CD14-positive monocyte (primary cell): ENCODE data around the gene PPP3CA. TPM values are rescaled to one million over a fixed set of nuclear protein-coding genes. Genes with fewer than 3 reads are reported as not detected.

Source experiments
- DNase-seq, 3 donors: peaks; one replicate each; pipeline ENCODE4 v3.0.0-alpha.2; 2011 to 2022
- H2AFZ ChIP-seq: 2 replicates; pipeline ENCODE4 v1.6.0; 2012; ENCODE audit warnings: mild to moderate bottlenecking, low read depth, low read length, inconsistent platforms; ENCODE audit not compliant: insufficient read depth, poor library complexity, severe bottlenecking
- H3K27ac ChIP-seq, 2 donors: 1 replicate in 1 of 2; 2 replicates in 1 of 2; pipeline ENCODE4 v1.5.1; 2012 to 2013; ENCODE audit warnings: low read length in 2 of 2, control low read depth in 1 of 2, inconsistent platforms in 1 of 2, low read depth in 1 of 2, mild to moderate bottlenecking in 1 of 2
- H3K27me3 ChIP-seq, 2 donors: one replicate each; pipeline versions ENCODE4 v1.6.0 to v1.6.1; 2011 to 2013; ENCODE audit warnings: low read length in 2 of 2; ENCODE audit not compliant: control insufficient read depth in 2 of 2, insufficient read depth in 2 of 2
- H3K36me3 ChIP-seq, 2 donors: replicated peaks in 1 of 2; 1 replicate in 1 of 2; 2 replicates in 1 of 2; pipeline versions ENCODE4 v1.5.1 to v1.6.1; 2012 to 2013; ENCODE audit warnings: low read length in 2 of 2, control low read depth in 1 of 2, inconsistent platforms in 1 of 2, mild to moderate bottlenecking in 1 of 2; ENCODE audit not compliant: insufficient read depth in 2 of 2, control insufficient read depth in 1 of 2
- H3K4me1 ChIP-seq, 2 donors: 1 replicate in 1 of 2; 2 replicates in 1 of 2; pipeline versions ENCODE4 v1.5.1 to v1.6.1; 2012 to 2013; ENCODE audit warnings: low read length in 2 of 2, control low read depth in 1 of 2, inconsistent platforms in 1 of 2, mild to moderate bottlenecking in 1 of 2, moderate library complexity in 1 of 2; ENCODE audit not compliant: insufficient read depth in 2 of 2, control insufficient read depth in 1 of 2
- H3K4me2 ChIP-seq: replicated peaks from 2 replicates; pipeline ENCODE3; 2012; ENCODE audit warnings: low read length, moderate library complexity, mild to moderate bottlenecking; ENCODE audit not compliant: poor library complexity, severe bottlenecking; ENCODE audit errors: extremely low read depth
- H3K4me3 ChIP-seq, 3 experiments: fragments of 200-600 bp in 1 of 3; sonication (generic) in 1 of 3; replicated peaks in 1 of 3; 1 replicate in 2 of 3; 2 replicates in 1 of 3; pipeline ENCODE4 v1.5.1; 2011 to 2013; ENCODE audit warnings: low read length in 3 of 3, mild to moderate bottlenecking in 3 of 3, control low read depth in 2 of 3, low read depth in 2 of 3, inconsistent platforms in 1 of 3, moderate library complexity in 1 of 3
- H3K79me2 ChIP-seq: 2 replicates; pipeline ENCODE4 v1.6.0; 2012; ENCODE audit warnings: mild to moderate bottlenecking, control low read depth, inconsistent platforms, low read length, moderate library complexity; ENCODE audit not compliant: insufficient read depth
- H3K9ac ChIP-seq: 2 replicates; pipeline ENCODE4 v1.6.0; 2017; ENCODE audit warnings: low read length, mild to moderate bottlenecking; ENCODE audit not compliant: insufficient read depth, poor library complexity, severe bottlenecking
- H3K9me3 ChIP-seq, 2 donors: replicated peaks in 1 of 2; 1 replicate in 1 of 2; 2 replicates in 1 of 2; pipeline versions ENCODE4 v1.5.1 to v1.6.1; 2012 to 2013; ENCODE audit warnings: low read length in 2 of 2, control low read depth in 1 of 2; ENCODE audit not compliant: control insufficient read depth in 1 of 2, insufficient read depth in 1 of 2
- H4K20me1 ChIP-seq: 2 replicates; pipeline ENCODE4 v1.6.0; 2012; ENCODE audit warnings: mild to moderate bottlenecking, low read length, control low read depth, moderate library complexity; ENCODE audit not compliant: insufficient read depth
- H3K27ac Mint-ChIP-seq, 7 donors: one replicate each; pipeline ENCODE4 v1.8.0; 2020; ENCODE audit warnings: mild to moderate bottlenecking in 7 of 7, mixed read lengths in 7 of 7, moderate library complexity in 6 of 7, inconsistent platforms in 2 of 7
- H3K27me3 Mint-ChIP-seq, 3 donors: one replicate each; pipeline ENCODE4 v1.8.0; 2021 to 2022; ENCODE audit warnings: low read depth in 3 of 3, mild to moderate bottlenecking in 3 of 3, mixed read lengths in 3 of 3, moderate library complexity in 3 of 3, inconsistent platforms in 1 of 3
- H3K36me3 Mint-ChIP-seq, 2 donors: one replicate each; pipeline ENCODE4 v1.8.0; 2020; ENCODE audit warnings: mixed read lengths in 2 of 2, inconsistent platforms in 1 of 2, mild to moderate bottlenecking in 1 of 2
- H3K4me1 Mint-ChIP-seq: one replicate; pipeline ENCODE4 v1.8.0; 2020; ENCODE audit warnings: mild to moderate bottlenecking, mixed read lengths
- H3K4me3 Mint-ChIP-seq, 2 donors: one replicate each; pipeline ENCODE4 v1.8.0; 2020; ENCODE audit warnings: mild to moderate bottlenecking in 2 of 2, mixed read lengths in 2 of 2, moderate library complexity in 1 of 2
- H3K9me3 Mint-ChIP-seq, 7 donors: one replicate each; pipeline ENCODE4 v1.8.0; 2020 to 2022; ENCODE audit warnings: mixed read lengths in 7 of 7, mild to moderate bottlenecking in 6 of 7, moderate library complexity in 6 of 7, inconsistent platforms in 2 of 7
- CTCF ChIP-seq: fragments of 200-600 bp; IDR thresholded peaks from one replicate; pipeline ENCODE4 v1.8.0; 2022; ENCODE audit warnings: antibody characterized with exemption, mild to moderate bottlenecking
- WGBS: methylation state at CpG from one replicate; pipeline ENCODE4 v1.1.5; 2013; ENCODE audit warnings: missing lambda C conversion rate; ENCODE audit not compliant: insufficient coverage; 5-methylcytosine and 5-hydroxymethylcytosine counted together
- intact Hi-C, 2 donors: fragments of 100-400 bp; cut with micrococcal nuclease; formaldehyde crosslinking; loops; one replicate each; pipeline versions ENCODE4 v1.15.0 to v1.15.1; 2023
- polyA plus RNA-seq, 3 donors: library from polyadenylated mRNA; depleted of rRNA in 1 of 3; unstranded in 2 of 3; stranded (reverse) in 1 of 3; fragments of 300-500 nt in 2 of 3; fragments of >200 nt in 1 of 3; fragmentation: Illumina TruSeq in 2 of 3; gene quantifications; 1 replicate in 2 of 3; 2 replicates in 1 of 3; pipeline ENCODE4 v1.2.3, GENCODE V29; 2012 to 2021

PPP3CA gene
- polyA plus RNA-seq, 3 donors, result 5.1 to 9.7 (median 8.9) TPM

DNA sequence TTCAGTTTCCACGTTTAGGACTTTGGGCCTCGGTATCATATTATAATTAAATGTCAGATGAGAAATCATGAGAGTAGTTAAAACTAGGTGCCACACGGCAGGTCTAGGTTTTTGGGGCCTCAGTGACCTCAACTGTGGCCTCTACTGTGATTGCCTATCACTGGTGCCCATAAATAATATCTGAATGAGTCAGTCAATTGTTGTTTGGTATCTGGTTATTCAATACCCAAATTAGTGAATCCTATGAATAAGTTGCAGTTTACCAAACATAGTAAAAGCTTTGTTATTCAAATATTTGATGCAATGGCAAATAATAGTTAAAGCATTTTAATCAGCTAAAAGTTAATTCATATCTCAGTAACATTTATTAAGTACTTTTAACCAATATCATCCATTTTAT lies 188.8 kb downstream of the PPP3CA start:
- H4K20me1 ChIP-seq, result peaks cover 44% of the 10 kb centered on the region
- no peak overlapping the region for H3K4me3 ChIP-seq
- DNase-seq, result no peak
- no peak overlapping the region for H2AFZ ChIP-seq
- H3K27ac ChIP-seq, result no peak overlapping the region
- Mint-ChIP-seq H3K36me3 (peaks cover 2 to 4% of the 10 kb centered on the region in 2 donors), H3K4me1 (peaks cover 11% of the 10 kb centered on the region), H3K4me3 (no peak overlapping the region), H3K27ac (no peak overlapping the region), H3K9me3 (no peaks in the 10 kb centered on the region), H3K27me3 (no peaks in the 10 kb centered on the region)
- WGBS, result 100% methylated on average over 2 of the region's 3 CpGs
- H3K79me2 ChIP-seq, result no peaks in the 10 kb centered on the region
- H3K36me3 ChIP-seq, result no peaks in the 10 kb centered on the region
- no peaks in the 10 kb centered on the region for H3K4me1 ChIP-seq
- no peaks in the 10 kb centered on the region for H3K27me3 ChIP-seq
- no peaks in the 10 kb centered on the region for H3K9me3 ChIP-seq
- no peak overlapping the region for H3K4me2 ChIP-seq
- H3K9ac ChIP-seq, result no peak overlapping the region
- TF ChIP-seq CTCF, result no peak
- intact Hi-C loops, result no loop called here

DNA sequence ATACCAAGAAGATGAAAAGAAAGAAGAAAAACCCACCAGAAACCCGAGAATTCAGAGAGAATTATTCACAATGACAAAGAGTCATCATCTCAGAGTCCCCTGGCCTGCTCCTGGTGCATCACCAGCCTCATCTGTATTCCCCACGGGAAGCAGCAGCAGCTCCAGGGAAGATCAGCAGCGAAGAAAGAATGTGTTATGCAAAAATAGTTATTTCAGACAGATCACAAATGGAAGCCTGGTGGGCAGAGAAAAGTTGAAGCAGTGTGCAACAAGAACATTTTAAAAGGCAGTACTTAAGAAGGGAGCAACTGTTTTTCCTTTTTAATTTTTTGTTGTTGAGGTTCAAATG lies 189.2 kb downstream of the PPP3CA start:
- no peaks in the 10 kb centered on the region for H3K36me3 ChIP-seq
- no peak overlapping the region for H3K4me2 ChIP-seq
- no peaks in the 10 kb centered on the region for H3K79me2 ChIP-seq

More for the DNA sequence above, 189.2 kb downstream of the PPP3CA start:
- Histone ChIP-seq H4K20me1 (peaks cover 47% of the 10 kb centered on the region), H3K27me3 (no peaks in the 10 kb centered on the region), H3K4me3 (no peak overlapping the region), H3K9me3 (no peaks in the 10 kb centered on the region), H2AFZ (no peak overlapping the region), H3K9ac (no peak overlapping the region), H3K27ac (no peak overlapping the region), H3K4me1 (no peaks in the 10 kb centered on the region)
- WGBS, result 100% methylated on average over 1 of the region's 3 CpGs
- TF ChIP-seq CTCF, result no peak
- Mint-ChIP-seq H3K27me3 (no peaks in the 10 kb centered on the region), H3K4me3 (no peak overlapping the region), H3K4me1 (peaks cover 10% of the 10 kb centered on the region), H3K27ac (no peak overlapping the region), H3K9me3 (no peaks in the 10 kb centered on the region), H3K36me3 (peaks cover 2 to 4% of the 10 kb centered on the region in 2 donors)
- intact Hi-C loops, result no loop called here
- DNase-seq, result no peak
